Measurements from ENCODE around the gene RNF5.

DNA sequence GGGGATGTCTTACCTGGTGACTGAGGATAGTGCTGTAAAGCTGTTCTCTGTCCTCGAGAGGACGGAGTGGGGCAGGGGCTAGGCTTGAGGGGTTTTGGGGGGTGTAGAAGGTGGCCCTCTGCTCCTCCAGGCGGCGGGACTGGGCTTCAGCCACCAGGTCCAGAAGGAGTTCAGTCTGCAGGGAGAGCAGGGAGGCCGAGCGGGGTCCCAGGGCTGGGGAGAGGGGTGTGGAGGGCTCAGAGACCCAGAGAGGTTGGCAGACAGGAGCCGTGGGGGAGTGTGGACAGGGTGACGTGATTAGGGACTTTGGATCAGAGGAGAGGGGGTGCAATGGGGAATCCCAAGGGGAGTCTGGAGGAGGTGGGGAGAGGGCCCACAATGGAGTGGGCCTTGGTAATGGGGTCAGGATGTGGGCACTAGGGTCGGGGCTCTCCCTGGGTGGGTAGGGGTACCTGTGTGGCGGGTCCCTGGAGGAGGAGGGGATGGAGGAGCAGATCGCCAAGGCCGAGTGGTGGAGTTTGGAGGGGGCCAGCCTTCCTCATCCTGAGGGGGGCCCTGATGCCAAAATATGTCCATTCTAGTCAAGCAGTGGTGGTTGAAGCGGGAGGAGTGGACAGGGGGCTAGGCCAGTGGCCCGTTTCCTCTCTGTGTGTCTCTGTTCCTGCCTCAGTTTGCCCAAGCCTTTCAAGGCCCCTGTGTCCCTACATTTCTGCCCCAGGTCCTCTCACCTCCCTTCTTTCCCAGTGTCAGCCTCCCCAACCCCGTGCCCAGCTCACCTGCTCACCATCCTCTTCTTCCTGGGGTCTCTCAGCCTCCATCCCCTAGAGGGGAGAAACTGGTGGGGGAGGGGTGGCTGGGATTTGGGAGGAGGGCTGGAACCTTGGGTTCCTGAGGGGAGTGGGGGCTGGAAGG, 13.7 kb downstream of the RNF5 start:
- TF ChIP-seq FOS (IDR thresholded peaks at IDR 0.05; ENCODE audit: low read depth, low read length) = no peak
- TF ChIP-seq POLR2A (IDR thresholded peaks at IDR 0.05; ENCODE audit: low read depth, low read length) = no peak
- TF ChIP-seq CTCF (conservative IDR thresholded peaks at IDR 0.05; ENCODE audit: low read depth, low read length) = no peak
- TF ChIP-seq SMC3 (IDR thresholded peaks at IDR 0.05; ENCODE audit: low read depth, low read length) = no peak
- TF ChIP-seq MAFK (IDR thresholded peaks at IDR 0.05; ENCODE audit: low read depth, low read length) = no peak

All from IMR-90 (cell line).